Suprapubic skin (tissue), 4 donors: ENCODE data around the gene ACP7.
"Not testable (repeated sequence)": the region's sequence is repeated elsewhere in the genome, so short reads cannot be mapped to it uniquely, and the experiment has no call there.

Source experiments
- POLR2A ChIP-seq, 2 donors: fragments of 450-650 bp; IDR thresholded peaks; one replicate each; pipeline ENCODE4 v1.6.1; 2017; ENCODE audit warnings: antibody characterized with exemption in 2 of 2, mild to moderate bottlenecking in 2 of 2, moderate library complexity in 2 of 2
- POLR2AphosphoS5 ChIP-seq, 3 donors: sonication (generic); formaldehyde crosslinking; IDR thresholded peaks; one replicate each; pipeline ENCODE4 v1.6.1; 2017; ENCODE audit warnings: antibody characterized with exemption in 3 of 3
- TF ChIP-seq, protein P1 (sequence below), 2 donors: fragments of 200-600 bp in 1 of 2; fragments of 450-650 bp in 1 of 2; sonication (generic) in 1 of 2; IDR thresholded peaks; one replicate each; pipeline ENCODE4 v1.5.1; 2016 to 2019; ENCODE audit warnings: antibody characterized with exemption in 2 of 2, mild to moderate bottlenecking in 1 of 2, moderate library complexity in 1 of 2

DNA sequence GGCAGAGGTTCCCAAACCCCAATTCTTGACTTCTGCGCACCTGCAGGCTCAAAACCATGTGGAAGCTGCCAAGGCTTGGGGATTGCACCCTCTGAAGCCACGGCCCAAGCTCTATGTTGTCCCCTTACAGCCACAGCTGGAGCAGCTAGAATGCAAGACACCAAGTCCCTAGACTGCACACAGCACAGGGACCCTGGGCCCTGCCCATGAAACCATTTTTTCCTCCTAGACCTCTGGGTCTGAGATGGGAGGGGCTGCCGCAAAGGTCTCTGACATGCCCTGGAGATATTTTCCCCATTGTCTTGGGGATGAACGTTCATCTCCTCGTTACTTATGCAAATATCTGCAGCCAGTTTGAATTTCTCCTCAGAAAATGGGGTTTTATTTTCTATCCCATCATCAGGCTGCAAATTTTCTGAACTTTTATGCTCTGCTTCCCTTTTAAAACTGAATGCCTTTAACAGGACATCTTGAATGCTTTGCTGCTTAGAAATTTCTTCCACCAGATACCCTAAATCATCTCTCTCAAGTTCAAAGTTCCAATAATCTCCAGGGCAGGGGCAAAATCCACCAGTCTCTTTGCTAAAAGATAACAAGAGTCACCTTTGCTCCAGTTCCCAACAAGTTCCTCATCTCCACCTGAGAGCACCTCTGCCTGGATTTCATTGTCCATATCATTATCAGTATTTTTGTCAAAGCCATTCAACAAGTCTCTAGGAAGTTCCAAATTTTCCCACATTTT lies 11.8 kb downstream of the ACP7 start:
- not testable (repeated sequence) for TF ChIP-seq POLR2A, POLR2AphosphoS5 (IDR thresholded peaks at IDR 0.05)
- TF ChIP-seq, protein P1, sequence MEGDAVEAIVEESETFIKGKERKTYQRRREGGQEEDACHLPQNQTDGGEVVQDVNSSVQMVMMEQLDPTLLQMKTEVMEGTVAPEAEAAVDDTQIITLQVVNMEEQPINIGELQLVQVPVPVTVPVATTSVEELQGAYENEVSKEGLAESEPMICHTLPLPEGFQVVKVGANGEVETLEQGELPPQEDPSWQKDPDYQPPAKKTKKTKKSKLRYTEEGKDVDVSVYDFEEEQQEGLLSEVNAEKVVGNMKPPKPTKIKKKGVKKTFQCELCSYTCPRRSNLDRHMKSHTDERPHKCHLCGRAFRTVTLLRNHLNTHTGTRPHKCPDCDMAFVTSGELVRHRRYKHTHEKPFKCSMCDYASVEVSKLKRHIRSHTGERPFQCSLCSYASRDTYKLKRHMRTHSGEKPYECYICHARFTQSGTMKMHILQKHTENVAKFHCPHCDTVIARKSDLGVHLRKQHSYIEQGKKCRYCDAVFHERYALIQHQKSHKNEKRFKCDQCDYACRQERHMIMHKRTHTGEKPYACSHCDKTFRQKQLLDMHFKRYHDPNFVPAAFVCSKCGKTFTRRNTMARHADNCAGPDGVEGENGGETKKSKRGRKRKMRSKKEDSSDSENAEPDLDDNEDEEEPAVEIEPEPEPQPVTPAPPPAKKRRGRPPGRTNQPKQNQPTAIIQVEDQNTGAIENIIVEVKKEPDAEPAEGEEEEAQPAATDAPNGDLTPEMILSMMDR (IDR thresholded peaks at IDR 0.05), result not testable (repeated sequence)
